GM19099 (cell line): ENCODE data around the gene PLXDC1.

Experiments
- POLR2A ChIP-seq: IDR thresholded peaks from 3 replicates; pipeline ENCODE4 v1.6.1; 2011; ENCODE audit warnings: low read depth; ENCODE audit not compliant: insufficient read length; ENCODE audit errors: extremely low read depth

Gene PLXDC1

GRCh38 chr17:39014044-39014794 is 137.2 kb downstream of the PLXDC1 start:
- no peak for TF ChIP-seq POLR2A
